Measurements from ENCODE around the gene MYO16. TPM values are rescaled to one million over a fixed set of nuclear protein-coding genes. Genes with fewer than 3 reads are reported as not detected.

The MYO16 gene
- total and polyA plus RNA-seq, 2 of the 4 experiments (the other 2 are of a cell fraction), result under 0.01 to 0.03 TPM

DNA sequence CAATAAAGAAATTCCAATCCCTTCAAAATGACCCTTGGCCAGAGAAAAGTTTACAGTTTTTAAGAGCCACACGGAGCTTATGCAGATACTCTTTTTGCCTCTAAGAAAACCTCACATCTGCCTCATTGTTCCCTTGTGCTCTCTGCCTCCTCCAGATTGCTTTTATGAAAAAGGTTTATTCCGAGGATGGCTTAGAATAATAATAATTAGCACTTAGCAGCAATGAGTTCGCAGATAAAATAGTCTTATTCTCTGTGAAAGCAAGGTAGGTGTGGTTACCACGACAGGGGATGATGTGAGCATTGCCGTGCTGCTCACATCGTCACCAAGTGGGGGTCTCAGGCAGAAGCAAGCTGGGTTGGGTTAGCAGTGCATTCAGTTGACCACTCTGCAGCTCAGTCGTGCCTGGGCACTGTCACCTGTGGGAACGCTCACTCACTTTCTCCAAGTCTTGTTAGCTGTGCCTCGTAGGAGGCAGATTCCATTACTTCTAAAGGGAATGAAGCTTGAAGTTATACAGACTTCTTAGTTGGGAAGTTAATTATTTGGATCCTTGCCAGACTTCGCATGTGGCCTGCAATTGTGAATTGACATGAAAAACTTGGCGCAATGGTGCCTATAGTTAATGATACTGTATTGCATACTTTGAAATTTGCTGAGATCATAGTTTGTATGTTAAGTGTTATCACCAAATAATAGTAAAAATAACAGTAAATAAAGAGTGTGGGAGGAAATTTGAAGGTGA lies 157.2 kb downstream of the MYO16 start:
- Histone ChIP-seq H3K18ac (ENCODE audit: low read depth, low read length) (no peak overlapping the region), H3K23ac (ENCODE audit: low read depth, low read length) (no peak overlapping the region), H4K5ac (ENCODE audit: low read depth, low read length) (no peak overlapping the region), H3K27me3 (ENCODE audit: control insufficient read depth, insufficient read depth, low read length) (no peaks in the 10 kb centered on the region), H4K20me1 (ENCODE audit: insufficient read depth, low read length) (no peaks in the 10 kb centered on the region), H3K79me1 (ENCODE audit: low read depth in 1 of 2, low read length in 2 of 2) (no peaks in the 10 kb centered on the region), H3K56ac (ENCODE audit: extremely low read depth, insufficient read depth, low read length) (no peak overlapping the region), H3K4me2 (ENCODE audit: low read depth, low read length) (no peak overlapping the region), H3K9me1 (ENCODE audit: insufficient read depth, low read length) (no peaks in the 10 kb centered on the region), H2AK9ac (replicated peaks; ENCODE audit: low read depth, low read length, poor library complexity) (no peak overlapping the region), H3K27ac (ENCODE audit: insufficient read depth, low read length) (no peak overlapping the region), H3K14ac (replicated peaks; ENCODE audit: low read depth, low read length) (no peak overlapping the region), H4K8ac (ENCODE audit: low read depth in 2 of 2, low read length in 2 of 2) (no peak overlapping the region), H3K4me3 (ENCODE audit: insufficient read depth, low read depth, low read length) (no peak overlapping the region), H3K4me1 (ENCODE audit: control insufficient read depth, insufficient read depth, low read length) (no peaks in the 10 kb centered on the region), H2BK5ac (ENCODE audit: low read depth, low read length, poor library complexity, severe bottlenecking) (no peak overlapping the region), H3K4ac (ENCODE audit: low read depth, low read length) (no peak overlapping the region), H4K91ac (ENCODE audit: insufficient read depth, low read depth, low read length) (no peak overlapping the region), H2BK15ac (ENCODE audit: low read depth, low read length) (no peak overlapping the region), H2AK5ac (ENCODE audit: low read depth, low read length) (no peak overlapping the region), H3K9ac (ENCODE audit: low read depth, low read length) (no peak overlapping the region), H2BK20ac (ENCODE audit: low read depth, low read length) (no peak overlapping the region), H2AFZ (replicated peaks; ENCODE audit: low read length, poor library complexity) (no peak overlapping the region), H3K36me3 (ENCODE audit: control insufficient read depth, insufficient read depth, low read length) (no peaks in the 10 kb centered on the region), H3K9me3 (ENCODE audit: control insufficient read depth, insufficient read depth, low read length) (0 out of 2 replicates have a peak, but pooled peaks cover 1% of the 10 kb centered on the region), H2BK120ac (ENCODE audit: low read depth, low read length) (no peak overlapping the region)
- TF ChIP-seq RFX5 (IDR thresholded peaks at IDR 0.05; ENCODE audit: low read depth, low read length), result no peak
- intact Hi-C loops (cut with micrococcal nuclease), result no loop called here
- DNase-seq (no peak), ATAC-seq (ENCODE audit: low read depth) (no peak)
- 24% methylated on average over 3 of the region's 11 CpGs; no CpG with 5 or more reads in 1 of the 2 experiments for WGBS, 2 experiments (ENCODE audit: extremely low coverage in 2 of 2, insufficient read length in 1 of 2)
- POLR2A ChIA-PET (ENCODE audit: unreplicated experiment), result no interaction called here
- dilution Hi-C loops (cut with HindIII; ENCODE audit: low sequenced_read_pairs, unreplicated experiment), result no loop called here
- in situ Hi-C loops (cut with MboI; ENCODE audit: low sequenced_read_pairs), result no loop called here
- BruUV-seq (replicated peaks), result no TSS peak
- CTCF ChIA-PET, result no interaction called here
